NK-92 treated with Interleukin-12 subunit alpha and Interleukin-12 subunit beta, amount 100 ng/mL, for 24 hours (cell line): ENCODE results near the gene PPP2R5B.
A peak's percentile ranks its signal among the peaks of the same experiment; 100 is the strongest.

Experiments
- DNase-seq: peaks from one replicate; lab custom pipeline; 2025; lab: John Stamatoyannopoulos, UW

The PPP2R5B gene

GRCh38 chr11:64923944-64924909 is at the start of gene PPP2R5B:
TSS of gene PPP2R5B (plus strand) at chr11:64924689. CDS start at chr11:64925735, 1,046 bp downstream.
- peak; percentile 85 for DNase-seq

GRCh38 chr11:64875369-64876228 is 48.9 kb upstream of the PPP2R5B start:
- no peak for DNase-seq

GRCh38 chr11:64876229-64876750 is 48.2 kb upstream of the PPP2R5B start:
- no peak for DNase-seq

- DNase-seq, result no peak
Measured at GRCh38 chr11:64876835-64877341, 47.6 kb upstream of the PPP2R5B start.

- DNase-seq, result peak; percentile 61
Measured at GRCh38 chr11:64877390-64878222, 46.9 kb upstream of the PPP2R5B start.

GRCh38 chr11:64878223-64878493 is 46.3 kb upstream of the PPP2R5B start:
- peak; percentile 71 for DNase-seq

- DNase-seq, result peak; percentile 99
Measured at GRCh38 chr11:64878494-64879243, 45.8 kb upstream of the PPP2R5B start, which contains the start of gene EHD1. TSS of gene EHD1 (minus strand) at chr11:64878621. CDS start at chr11:64878464, 157 bp downstream.

GRCh38 chr11:64879244-64879900 is 45.1 kb upstream of the PPP2R5B start:
- no peak for DNase-seq

- no peak for DNase-seq
Measured at GRCh38 chr11:64880240-64881001, 44.1 kb upstream of the PPP2R5B start.

- DNase-seq, result no peak
Measured at GRCh38 chr11:64881476-64881875, 43.0 kb upstream of the PPP2R5B start.

GRCh38 chr11:64882243-64882642 is 42.2 kb upstream of the PPP2R5B start:
- no peak for DNase-seq

- no peak for DNase-seq
Measured at GRCh38 chr11:64883575-64883974, 40.9 kb upstream of the PPP2R5B start.

GRCh38 chr11:64884019-64884418 is 40.5 kb upstream of the PPP2R5B start:
- DNase-seq, result no peak

GRCh38 chr11:64885367-64886286 is 38.9 kb upstream of the PPP2R5B start:
- no peak for DNase-seq

- DNase-seq, result no peak
Measured at GRCh38 chr11:64887234-64887756, 37.2 kb upstream of the PPP2R5B start.

GRCh38 chr11:64887757-64888405 is 36.6 kb upstream of the PPP2R5B start:
- DNase-seq, result peak; percentile 66

GRCh38 chr11:64888406-64888728 is 36.1 kb upstream of the PPP2R5B start:
- no peak for DNase-seq
